Skin of body (tissue), 2 donors: ENCODE results near the gene HSF4. TPM values are rescaled to one million over a fixed set of nuclear protein-coding genes. Genes with fewer than 3 reads are reported as not detected.

ENCODE experiments used
- DNase-seq: peaks from one replicate; lab custom pipeline; 2025; lab: John Stamatoyannopoulos, UW
- total RNA-seq: library from RNA; depleted of rRNA; stranded (reverse); fragments of >200 nt; gene quantifications from one replicate; pipeline ENCODE4 v1.2.3, GENCODE V29; 2014

HSF4 gene
- total RNA-seq, 1 donor from 2014 or later: 14.3 TPM

DNA sequence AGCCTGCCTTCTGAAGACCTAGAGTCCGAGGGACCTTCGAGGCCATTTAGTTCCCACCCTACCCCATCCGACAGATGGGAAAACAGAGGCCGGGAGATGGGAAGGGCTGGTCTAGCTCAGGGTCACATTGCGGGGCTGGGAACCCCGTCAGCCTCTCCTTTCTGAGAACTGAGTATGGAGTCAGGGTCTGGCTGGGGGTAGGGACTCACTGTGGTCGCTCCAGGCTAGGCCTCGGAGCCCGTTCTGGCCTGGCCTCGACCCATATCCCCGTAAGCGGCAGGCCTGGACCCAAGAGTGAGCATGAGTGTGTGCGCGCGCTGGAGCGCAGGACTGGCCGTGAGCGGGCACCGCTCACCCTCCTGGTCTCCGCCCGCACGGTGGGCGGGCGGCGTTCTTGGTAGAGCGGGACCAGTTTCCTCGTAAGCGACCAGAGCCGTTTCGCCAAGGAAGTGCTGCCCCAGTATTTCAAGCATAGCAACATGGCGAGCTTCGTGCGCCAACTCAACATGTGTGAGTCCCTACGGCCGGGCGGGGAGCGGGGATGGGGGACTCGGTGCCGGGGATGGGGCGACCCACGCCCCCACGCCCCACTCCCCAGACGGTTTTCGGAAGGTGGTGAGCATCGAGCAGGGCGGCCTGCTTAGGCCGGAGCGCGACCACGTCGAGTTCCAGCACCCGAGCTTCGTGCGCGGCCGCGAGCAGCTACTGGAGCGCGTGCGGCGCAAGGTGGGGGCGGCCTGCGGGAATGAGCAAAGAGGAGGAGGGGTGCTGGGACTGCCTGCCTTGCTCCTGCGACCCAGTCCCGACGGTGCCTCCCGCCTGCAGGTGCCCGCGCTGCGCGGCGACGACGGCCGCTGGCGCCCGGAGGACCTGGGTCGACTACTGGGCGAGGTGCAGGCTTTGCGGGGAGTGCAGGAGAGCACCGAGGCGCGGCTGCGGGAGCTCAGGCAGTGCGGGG is 855 bp downstream of the HSF4 start:
- no peak for DNase-seq

DNA sequence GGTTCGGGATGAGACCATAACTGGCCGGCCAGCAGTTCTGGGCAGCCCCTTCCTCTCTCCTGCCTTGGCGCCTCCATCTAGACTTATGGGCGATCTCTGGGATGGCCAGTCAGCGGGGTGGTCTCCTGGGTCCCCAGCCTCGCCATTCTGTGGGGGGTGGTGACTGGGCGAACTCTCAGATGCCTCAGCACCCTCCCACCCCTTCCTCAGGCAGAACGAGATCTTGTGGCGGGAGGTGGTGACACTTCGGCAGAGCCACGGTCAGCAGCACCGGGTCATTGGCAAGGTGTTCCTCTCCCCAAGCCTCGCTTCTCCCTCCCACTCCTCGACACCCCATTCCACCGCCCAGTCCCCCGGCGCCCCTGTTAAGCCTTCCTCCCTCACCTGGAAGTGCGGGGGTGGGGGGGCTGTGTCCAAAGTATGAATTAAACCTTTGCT is 1.6 kb downstream of the HSF4 start:
- DNase-seq: no peak

DNA sequence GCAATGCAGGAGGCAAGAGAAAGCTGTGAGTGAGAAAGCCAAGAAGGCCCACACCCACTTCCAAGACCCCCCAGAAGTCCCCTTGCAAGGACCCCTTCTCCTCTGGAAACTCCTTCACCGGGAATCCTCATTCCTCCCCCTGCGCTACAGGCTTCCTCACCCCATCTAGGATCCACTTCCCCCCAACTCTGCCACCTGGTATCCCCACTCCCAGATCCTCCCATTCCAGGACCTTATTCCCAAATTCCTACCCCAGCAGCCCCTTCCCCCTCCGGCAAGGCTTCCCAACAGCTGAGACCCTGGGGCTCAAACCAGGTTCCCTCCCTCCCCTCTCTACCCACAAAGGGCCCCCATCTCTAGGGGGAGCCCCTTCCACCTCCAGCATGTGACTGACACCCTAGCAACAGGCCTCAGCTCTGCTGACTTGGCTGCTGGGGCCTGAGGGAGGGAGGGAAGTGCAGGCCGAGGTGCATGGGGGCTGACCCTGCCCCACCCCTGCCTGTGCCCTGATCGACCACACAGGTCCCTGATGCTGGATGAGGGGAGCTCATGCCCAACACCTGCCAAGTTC is 2.1 kb downstream of the HSF4 start:
- DNase-seq: no peak

DNA sequence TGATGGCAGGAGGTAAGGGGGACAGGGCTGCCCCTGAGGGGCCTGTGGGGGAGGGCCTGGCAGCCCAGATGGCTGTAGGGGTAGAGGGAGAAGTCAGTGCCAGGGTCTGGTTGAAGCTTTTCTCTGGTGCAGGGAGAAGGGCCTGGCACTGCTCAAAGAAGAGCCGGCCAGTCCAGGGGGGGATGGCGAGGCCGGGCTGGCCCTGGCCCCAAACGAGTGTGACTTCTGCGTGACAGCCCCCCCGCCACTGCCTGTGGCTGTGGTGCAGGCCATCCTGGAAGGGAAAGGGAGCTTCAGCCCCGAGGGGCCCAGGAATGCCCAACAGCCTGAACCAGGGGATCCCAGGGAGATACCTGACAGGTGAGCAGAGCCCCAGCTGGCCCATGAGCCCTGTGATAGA is 3.0 kb downstream of the HSF4 start:
- DNase-seq: no peak

DNA sequence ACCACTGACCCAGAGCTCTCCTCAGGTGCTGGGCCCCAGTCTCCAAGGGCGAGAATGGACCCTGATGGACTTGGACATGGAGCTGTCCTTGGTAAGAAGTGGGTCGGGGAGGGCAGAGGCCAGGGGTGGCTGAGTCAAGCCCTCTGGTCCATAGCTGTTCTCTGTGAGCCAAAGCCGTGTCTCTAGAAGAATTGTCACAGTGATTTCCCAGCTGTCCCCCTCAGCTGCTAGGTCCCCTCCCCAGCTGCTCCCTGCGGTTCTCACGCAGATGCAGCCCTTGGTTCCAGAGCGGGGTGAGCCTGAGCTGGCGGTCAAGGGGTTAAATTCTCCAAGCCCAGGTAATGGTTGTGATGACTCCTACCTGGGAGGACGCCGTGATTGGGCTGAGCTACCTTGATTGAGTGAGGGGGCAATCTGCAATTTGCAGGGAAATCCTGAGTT is 4.5 kb downstream of the HSF4 start:
- no peak for DNase-seq

DNA sequence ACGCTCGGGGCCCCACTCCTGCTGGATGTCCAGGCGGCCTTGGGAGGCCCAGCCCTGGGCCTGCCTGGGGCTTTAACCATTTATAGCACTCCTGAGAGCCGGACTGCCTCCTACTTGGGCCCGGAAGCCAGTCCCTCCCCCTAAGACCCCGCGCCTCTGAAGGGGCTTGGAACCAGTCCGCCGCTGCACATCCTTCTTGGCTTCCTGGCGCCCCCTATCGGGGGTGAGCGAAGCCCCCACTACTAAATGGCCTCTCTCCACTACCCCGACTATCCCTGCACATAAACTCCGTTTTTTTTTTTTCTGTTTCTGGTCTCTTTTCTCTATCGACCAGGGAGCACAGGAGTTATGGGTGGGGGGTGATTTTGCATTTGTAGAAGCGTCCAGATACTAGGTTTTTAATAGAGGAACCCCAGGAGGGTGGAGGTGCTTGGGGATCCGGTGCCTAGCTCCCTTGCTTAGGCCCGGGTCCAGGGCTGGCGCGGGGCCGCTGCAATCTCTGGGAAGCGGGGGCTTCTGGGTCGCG is 5.2 kb downstream of the HSF4 start:
- DNase-seq: no peak

DNA sequence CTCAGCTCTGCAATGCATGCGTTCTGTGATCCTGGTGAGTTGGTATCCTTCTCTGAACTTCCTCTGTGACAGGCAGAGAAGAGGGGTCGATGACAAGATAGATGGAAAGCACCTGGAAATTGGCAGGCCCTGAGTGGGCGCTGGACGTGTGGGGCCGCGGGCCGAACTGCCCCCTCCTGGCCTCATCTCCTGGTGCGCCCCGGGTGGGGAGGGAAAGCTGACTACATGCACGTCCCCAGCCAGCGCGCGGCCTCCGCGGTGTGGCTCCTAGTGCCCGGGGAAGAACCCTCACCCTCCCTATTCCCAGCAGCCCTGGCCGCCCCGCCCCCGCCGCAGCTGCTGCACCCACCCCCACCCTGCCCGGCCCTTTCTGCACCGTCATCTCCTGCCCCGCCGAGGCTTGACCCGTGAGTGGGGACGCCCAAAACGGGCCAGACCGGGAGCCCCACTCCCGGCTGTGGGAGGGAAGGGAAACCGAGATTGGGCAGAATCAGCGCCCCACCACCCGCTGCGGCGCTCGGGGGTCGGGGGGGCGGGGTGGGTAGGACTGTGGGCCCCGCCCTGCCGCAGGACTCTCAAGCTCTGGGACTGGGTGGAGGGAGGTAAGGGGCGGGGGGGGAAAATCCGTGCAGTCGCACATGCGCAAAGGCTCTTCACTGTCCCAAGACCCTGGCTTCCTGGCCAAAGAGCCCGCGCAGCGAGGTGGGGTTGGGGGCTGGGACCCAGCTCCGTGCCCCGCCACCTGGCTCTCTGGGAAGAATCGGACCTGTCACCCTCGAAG is 5.8 kb downstream of the HSF4 start, which contains the start of gene NOL3:
Gene NOL3 (plus strand): TSS at position 371 of the 781 bp plus-strand sequence.
- no peak for DNase-seq

DNA sequence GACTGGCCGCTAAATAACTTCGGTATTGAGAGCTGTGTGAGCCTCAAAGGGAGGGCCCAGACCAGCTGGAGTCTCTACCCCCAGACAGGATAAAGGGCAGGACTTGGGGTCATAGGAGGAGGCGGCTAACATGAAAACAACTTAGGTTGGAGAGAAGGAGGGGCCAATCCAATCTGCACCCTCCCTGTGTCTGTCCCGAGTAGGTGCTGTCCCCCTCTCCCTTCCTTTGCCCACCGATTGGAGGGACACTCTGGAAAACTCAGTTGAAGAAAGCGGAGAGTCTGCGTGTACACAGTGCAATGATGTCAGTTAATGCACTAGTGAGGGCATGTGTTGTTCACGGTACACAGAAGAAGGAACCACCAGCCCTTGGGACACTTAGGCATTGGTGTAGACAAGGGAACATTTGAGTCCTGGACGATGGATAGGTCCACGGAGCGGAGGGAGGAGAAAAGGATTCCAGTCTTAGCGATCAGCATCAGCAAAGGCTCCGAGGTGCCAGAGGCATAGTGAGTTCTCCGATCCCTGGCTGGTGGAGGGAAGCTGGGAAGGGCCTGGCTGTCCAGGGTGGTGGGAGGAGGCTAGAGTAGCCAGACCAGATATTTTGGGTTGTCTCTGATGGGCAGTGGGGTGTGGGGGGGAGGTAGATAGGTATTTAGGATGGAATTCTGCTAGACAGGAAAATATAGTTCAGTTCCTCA is 6.6 kb downstream of the HSF4 start:
- no peak for DNase-seq

DNA sequence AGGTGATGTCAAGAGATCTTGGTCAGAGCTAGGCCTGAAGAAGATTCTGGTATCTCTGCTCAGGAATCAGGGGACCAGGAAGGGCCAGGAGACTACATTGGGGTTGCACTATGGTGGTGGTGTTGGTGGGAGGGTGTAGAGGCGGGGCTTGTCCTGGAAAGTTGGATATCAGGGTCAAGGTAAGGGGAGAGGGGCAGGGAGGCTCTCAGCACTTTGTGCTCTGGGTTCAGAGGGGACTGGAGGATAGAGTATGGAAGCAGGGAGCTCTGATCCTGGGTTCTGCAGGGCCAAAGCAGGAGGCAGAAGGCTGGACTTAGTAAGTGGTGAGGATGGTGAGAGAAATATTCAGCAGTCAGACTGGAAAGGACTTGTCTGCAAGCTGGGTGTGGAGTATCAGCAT is 8.8 kb downstream of the HSF4 start:
- DNase-seq: no peak

DNA sequence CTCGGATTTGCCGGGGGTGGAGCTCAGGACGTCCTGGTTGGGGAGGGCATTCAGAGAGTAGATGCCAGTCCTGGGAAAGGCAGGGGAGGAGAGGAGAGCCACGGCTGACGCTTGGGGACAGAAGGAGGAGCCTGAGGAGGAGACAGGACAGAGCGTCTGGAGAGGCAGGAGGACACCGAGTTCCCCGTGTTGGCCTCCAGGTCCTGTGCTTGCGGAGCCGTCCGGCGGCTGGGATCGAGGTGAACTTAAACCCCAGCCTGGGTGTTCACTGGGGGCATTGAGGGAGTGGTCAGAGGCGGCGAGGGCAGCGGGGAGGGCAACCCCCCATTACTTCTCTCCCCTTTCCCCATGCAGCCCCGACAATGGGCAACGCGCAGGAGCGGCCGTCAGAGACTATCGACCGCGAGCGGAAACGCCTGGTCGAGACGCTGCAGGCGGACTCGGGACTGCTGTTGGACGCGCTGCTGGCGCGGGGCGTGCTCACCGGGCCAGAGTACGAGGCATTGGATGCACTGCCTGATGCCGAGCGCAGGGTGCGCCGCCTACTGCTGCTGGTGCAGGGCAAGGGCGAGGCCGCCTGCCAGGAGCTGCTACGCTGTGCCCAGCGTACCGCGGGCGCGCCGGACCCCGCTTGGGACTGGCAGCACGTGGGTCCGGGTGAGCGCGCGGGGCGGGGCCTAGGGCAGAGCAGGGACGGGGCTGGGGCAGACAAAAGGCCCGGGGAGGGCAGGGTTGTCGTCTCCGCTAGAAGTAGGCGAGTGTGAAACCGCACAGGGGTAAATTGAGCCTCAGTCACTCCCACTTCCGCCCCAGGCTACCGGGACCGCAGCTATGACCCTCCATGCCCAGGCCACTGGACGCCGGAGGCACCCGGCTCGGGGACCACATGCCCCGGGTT is 9.5 kb downstream of the HSF4 start:
- DNase-seq: peak; percentile 31

DNA sequence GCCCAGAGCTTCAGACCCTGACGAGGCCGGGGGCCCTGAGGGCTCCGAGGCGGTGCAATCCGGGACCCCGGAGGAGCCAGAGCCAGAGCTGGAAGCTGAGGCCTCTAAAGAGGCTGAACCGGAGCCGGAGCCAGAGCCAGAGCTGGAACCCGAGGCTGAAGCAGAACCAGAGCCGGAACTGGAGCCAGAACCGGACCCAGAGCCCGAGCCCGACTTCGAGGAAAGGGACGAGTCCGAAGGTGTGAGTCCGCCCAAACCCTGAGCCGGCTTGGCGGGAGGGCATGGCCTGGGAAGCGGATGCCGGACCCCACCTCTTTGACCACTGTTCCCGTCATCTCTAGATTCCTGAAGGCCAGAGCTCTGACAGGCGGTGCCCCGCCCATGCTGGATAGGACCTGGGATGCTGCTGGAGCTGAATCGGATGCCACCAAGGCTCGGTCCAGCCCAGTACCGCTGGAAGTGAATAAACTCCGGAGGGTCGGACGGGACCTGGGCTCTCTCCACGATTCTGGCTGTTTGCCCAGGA is 10.2 kb downstream of the HSF4 start:
- no peak for DNase-seq

DNA sequence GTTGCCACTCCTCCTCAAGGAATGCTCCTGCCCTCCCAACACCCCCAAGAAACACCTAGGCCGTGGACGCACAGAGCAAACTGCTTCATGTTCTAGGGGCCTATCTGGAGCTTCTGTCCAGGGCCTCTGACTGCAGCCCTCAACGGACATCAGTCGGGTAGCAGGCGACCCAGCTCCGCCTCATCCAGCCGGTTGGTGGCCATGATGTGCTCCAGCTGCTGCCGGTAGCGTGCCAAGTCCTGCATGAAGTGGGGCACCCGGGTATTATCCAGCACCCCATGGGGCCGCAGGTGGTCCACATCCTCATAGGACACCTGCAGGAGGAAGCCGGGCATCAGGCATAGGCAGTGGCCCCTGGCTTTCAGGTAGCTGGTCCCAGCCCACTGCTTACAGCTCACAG is 12.1 kb downstream of the HSF4 start:
- DNase-seq: no peak

DNA sequence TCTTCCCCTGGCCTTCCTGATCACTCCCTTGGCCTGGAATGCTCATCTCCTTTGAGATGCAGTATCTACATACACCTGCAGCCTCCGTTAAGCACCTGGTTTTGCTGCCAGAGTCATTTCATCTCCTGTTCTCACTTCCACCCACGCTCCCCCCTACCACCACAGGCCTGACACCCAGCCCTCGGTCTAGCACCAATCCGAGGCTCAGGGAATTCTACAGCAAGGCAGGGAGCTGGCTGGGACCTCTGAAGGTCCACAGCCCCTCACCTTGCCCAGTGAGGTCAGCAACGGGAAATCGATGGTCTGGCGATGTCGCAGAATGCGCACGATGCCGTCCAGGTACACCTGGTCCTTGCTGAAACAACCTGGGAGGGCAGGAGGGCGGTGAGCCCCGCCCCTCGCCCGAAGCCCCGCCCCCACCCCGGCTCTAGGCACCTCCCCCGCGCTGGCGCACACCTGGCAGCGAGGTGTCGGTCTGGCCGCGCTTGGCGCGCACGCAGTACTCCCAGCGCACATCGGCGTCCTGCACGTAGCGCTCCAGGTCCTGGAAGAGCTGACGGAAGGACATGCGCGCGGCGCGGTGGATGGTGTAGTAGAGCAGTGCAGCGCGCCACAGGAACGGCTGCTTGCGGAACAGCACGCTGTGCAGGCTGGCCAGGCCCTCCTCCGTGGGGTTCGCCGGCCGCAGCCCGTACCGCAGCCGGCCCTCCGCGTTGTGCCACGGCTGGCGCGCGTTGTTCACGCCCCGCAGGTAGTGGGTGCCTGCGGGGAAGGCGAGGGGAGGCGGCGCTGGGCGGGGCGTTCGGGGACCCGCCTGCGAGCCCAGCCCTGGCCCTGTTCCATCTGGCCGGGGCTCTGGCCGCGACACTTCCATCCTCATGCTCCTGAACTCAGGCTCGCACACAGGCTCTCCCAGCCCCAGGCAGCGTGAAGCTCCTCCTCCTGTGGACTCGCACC is 13.5 kb downstream of the HSF4 start:
- peak; percentile 22 for DNase-seq

DNA sequence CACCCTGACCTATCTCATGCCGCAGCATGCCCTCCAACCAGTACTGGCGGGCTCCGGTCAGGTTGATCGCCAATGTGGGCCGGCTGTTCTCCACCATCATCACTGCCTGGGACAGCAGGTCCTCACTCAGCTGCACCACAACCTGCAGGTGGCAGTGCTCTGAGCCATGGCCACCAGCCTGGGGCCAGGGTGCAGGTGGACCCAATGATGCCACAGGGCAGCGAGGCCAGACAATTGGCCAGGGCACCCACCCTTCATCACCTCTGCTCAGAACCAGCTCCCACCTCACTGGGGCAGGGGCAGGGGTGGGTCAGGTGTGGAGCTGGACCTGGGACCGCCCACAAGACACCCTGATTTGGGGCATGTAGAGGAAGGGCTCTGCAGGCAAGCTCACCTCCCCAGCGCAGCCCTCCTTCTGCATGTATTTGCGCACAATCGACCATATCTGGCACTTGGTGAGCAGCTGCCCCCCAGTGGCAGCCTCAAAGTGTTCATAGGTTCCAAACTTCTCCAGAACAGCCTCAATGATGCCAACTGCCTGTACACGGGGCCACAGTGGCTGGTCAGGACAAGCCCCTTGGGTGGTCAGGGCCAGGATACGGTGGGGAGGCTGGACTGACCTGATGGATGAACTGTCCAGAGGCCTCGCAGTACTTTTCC is 15.0 kb downstream of the HSF4 start:
- no peak for DNase-seq

DNA sequence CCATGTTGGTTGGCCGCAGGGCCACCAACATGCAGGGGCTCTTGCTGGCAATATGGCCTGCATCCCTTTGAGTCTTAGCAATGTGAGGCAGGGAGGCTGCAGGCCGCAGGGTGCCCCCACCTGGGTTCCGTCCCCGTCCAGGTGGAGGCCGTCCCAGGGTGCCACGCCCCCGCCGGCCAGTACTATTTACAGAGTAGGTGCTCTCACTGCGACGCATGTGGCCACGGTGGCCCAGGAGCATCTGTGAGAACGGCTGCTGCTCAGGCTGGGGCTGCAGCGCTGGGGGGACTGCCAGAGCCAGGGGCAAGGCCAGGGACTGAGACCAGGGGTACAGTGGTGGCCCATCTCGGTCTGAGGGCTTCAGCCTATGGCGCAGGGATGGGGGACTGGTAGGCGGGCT is 15.6 kb downstream of the HSF4 start:
- no peak for DNase-seq

DNA sequence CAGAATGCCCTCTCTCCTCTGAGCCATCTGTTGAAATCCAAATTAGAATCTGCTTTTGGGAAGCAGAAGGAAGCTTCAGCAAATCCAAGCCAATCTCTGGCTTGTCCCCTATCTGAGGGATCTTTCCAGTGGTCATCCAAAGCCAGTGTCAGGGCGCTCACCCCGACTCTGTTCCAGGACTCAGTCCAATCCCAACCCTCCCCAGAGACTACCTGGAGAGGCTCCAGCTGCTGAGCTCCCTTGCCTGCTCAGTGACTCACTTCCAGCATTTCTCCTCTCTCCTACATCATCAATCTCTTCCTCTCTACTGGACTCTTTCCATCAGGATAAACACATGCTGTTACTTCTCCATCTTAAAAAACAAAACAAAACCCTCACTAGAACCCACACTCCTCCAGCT is 16.8 kb downstream of the HSF4 start:
- DNase-seq: no peak

DNA sequence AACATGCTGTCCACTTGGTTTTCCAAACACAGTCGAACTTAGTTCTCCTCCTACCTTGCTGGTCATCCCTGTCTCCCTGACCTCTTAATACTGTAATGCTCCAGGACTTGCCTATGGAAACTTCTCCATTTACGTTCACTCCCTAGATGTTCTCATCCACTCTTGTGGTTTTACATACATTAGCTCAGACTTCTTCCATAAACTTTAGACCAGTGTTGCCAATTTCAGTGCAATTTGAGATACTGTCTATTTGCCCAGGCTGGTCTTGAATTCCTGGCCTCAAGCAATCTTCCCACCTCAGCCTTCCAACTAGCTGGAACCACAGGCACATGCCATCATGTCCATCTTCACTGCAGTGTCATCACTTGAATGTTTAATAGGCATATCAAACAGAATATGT is 17.7 kb downstream of the HSF4 start:
- DNase-seq: no peak

DNA sequence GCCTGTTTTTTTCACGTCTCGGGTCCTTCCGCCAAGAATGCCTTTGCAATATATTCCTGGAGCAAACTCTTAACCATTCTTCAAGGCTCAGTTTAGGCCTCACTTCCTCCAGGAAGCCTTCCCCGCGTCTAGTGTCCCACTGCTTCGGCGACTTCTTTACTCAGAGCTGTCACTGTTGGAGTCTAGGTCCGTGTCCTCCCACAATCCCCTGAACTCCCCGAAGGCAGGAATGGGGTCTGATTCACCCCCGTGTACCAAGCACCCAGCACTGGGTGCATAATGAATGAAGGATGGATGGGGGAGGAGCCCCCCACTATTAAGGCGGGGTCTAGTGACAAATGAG is 18.7 kb downstream of the HSF4 start:
- DNase-seq: no peak
